Naive thymus-derived CD4-positive, alpha-beta T cell (primary cell): ENCODE results near the gene AOPEP. TPM values are rescaled to one million over a fixed set of nuclear protein-coding genes. Genes with fewer than 3 reads are reported as not detected.
A peak's percentile ranks its signal among the peaks of the same experiment; 100 is the strongest.

Experiments used
- ATAC-seq: fragments of 150-1000 bp; cut with Tn5 transposase; 2 replicates; pipeline ENCODE4 v1.10.0; 2021; ENCODE audit warnings: mild to moderate bottlenecking, moderate library complexity
- CTCF ChIA-PET: fragments of 350-600 bp; sonication (Branson Sonifier 250); formaldehyde crosslinking; loops from one replicate; lab custom pipeline; 2021; ENCODE audit warnings: antibody characterized with exemption; lab: Charles Lee
- POLR2A ChIA-PET: fragments of 350-600 bp; sonication (Branson Sonifier 250); formaldehyde crosslinking; loops from one replicate; lab custom pipeline; 2021; ENCODE audit warnings: antibody characterized with exemption, inconsistent platforms; lab: Charles Lee
- DNase-seq, 9 donors: peaks; one replicate each; pipeline versions ENCODE4 v3.0.0 to v3.0.0-alpha.2; 2020 to 2022; ENCODE audit warnings: mixed read lengths in 1 of 9
- H3K27ac ChIP-seq: one replicate; pipeline ENCODE4 v1.7.0; 2013; ENCODE audit warnings: mild to moderate bottlenecking, low read depth, low read length, moderate library complexity
- H3K27me3 ChIP-seq, 2 donors: one replicate each; pipeline ENCODE4 v1.7.0; 2013; ENCODE audit warnings: low read length in 2 of 2, mild to moderate bottlenecking in 2 of 2, moderate library complexity in 2 of 2; ENCODE audit not compliant: control insufficient read depth in 2 of 2, insufficient read depth in 2 of 2
- H3K36me3 ChIP-seq, 3 experiments: 1 replicate in 2 of 3; 2 replicates in 1 of 3; pipeline ENCODE4 v1.7.0; 2013; ENCODE audit warnings: low read length in 3 of 3, mild to moderate bottlenecking in 3 of 3, moderate library complexity in 1 of 3; ENCODE audit not compliant: insufficient read depth in 3 of 3, control insufficient read depth in 2 of 3
- H3K4me1 ChIP-seq, 2 donors: one replicate each; pipeline ENCODE4 v1.7.0; 2013; ENCODE audit warnings: low read length in 2 of 2, mild to moderate bottlenecking in 2 of 2, moderate library complexity in 1 of 2; ENCODE audit not compliant: control insufficient read depth in 2 of 2, insufficient read depth in 2 of 2
- H3K4me3 ChIP-seq: 2 replicates; pipeline ENCODE4 v1.7.0; 2013; ENCODE audit warnings: mild to moderate bottlenecking, low read length
- H3K9me3 ChIP-seq, 3 experiments: 1 replicate in 2 of 3; 2 replicates in 1 of 3; pipeline ENCODE4 v1.7.0; 2013; ENCODE audit warnings: low read length in 3 of 3; ENCODE audit not compliant: control insufficient read depth in 2 of 3
- H3K27ac Mint-ChIP-seq, 9 donors: one replicate each; pipeline ENCODE4 v1.8.0; 2020 to 2022; ENCODE audit warnings: mixed read lengths in 9 of 9, mild to moderate bottlenecking in 8 of 9, moderate library complexity in 5 of 9, inconsistent platforms in 2 of 9
- H3K27me3 Mint-ChIP-seq, 5 donors: one replicate each; pipeline ENCODE4 v1.8.0; 2021 to 2022; ENCODE audit warnings: mixed read lengths in 5 of 5, mild to moderate bottlenecking in 1 of 5
- H3K36me3 Mint-ChIP-seq, 5 donors: one replicate each; pipeline ENCODE4 v1.8.0; 2020 to 2022; ENCODE audit warnings: mixed read lengths in 5 of 5, mild to moderate bottlenecking in 3 of 5, inconsistent platforms in 1 of 5
- H3K4me1 Mint-ChIP-seq, 7 donors: one replicate each; pipeline ENCODE4 v1.8.0; 2020 to 2022; ENCODE audit warnings: mixed read lengths in 7 of 7, mild to moderate bottlenecking in 3 of 7, inconsistent platforms in 1 of 7
- H3K4me3 Mint-ChIP-seq, 10 donors: one replicate each; pipeline ENCODE4 v1.8.0; 2020 to 2022; ENCODE audit warnings: mild to moderate bottlenecking in 10 of 10, mixed read lengths in 10 of 10, moderate library complexity in 6 of 10, inconsistent platforms in 2 of 10
- H3K9me3 Mint-ChIP-seq, 11 donors: one replicate each; pipeline ENCODE4 v1.8.0; 2020 to 2022; ENCODE audit warnings: mixed read lengths in 11 of 11, mild to moderate bottlenecking in 4 of 11, inconsistent platforms in 1 of 11, moderate library complexity in 1 of 11
- intact Hi-C, 2 donors: fragments of 100-400 bp; cut with micrococcal nuclease; formaldehyde crosslinking; loops; one replicate each; pipeline ENCODE4 v1.15.1; 2023
- polyA plus RNA-seq, 2 donors: library from polyadenylated mRNA; unstranded; fragments of 300-500 nt; fragmentation: Illumina TruSeq; gene quantifications; one replicate each; pipeline ENCODE4 v1.2.3, GENCODE V29; 2021
- total RNA-seq, 6 experiments: library from RNA in 5 of 6; stranded (reverse) in 5 of 6; gene quantifications; 1 replicate in 5 of 6; 2 replicates in 1 of 6; pipeline ENCODE4 v1.2.3 and lab custom pipeline; 2021 to 2026

Gene AOPEP
- total and polyA plus RNA-seq, 7 experiments from 2014 or later = 5.7 to 19.0 (median 13.6) TPM

DNA sequence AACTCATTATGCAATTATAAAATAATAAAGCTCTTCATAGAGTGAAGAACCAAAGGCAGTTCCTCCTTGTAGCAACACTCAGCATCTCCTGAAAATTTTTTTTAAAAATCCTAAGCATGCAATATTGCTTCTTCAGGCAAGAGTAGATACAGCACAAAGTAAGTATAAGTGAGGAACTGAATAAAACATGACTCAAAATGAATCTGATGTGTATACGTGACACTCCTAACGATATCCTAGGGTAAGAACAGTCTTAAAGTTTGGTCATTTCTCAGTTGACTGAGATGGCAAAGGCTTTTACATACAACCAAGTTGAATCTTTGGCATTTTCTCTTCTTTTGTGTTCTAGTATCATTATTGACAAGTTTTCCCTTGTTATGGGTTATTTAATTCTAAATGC, 41.1 kb upstream of the AOPEP start:
- Mint-ChIP-seq H3K27me3 (peaks cover 0 to 26% (median 4%) of the 10 kb centered on the region in 5 donors), H3K36me3 (no peaks in the 10 kb centered on the region), H3K4me1 (no peaks in the 10 kb centered on the region), H3K27ac (no peak overlapping the region), H3K9me3 (no peaks in the 10 kb centered on the region), H3K4me3 (no peak overlapping the region)
- intact Hi-C loops = no loop called here
- Histone ChIP-seq H3K27ac (no peak overlapping the region), H3K36me3 (no peaks in the 10 kb centered on the region), H3K4me3 (no peak overlapping the region), H3K27me3 (no peaks in the 10 kb centered on the region), H3K9me3 (no peaks in the 10 kb centered on the region), H3K4me1 (no peaks in the 10 kb centered on the region)
- ATAC-seq (no peak), DNase-seq (no peak)
- CTCF ChIA-PET = no interaction called here
- POLR2A ChIA-PET = no interaction called here

- Mint-ChIP-seq H3K9me3 (no peaks in the 10 kb centered on the region), H3K36me3 (no peaks in the 10 kb centered on the region), H3K4me1 (no peaks in the 10 kb centered on the region), H3K4me3 (peak overlapping the region in 1 of 10 donors; percentile 45), H3K27me3 (peaks cover 4 to 20% (median 6%) of the 10 kb centered on the region in 5 donors), H3K27ac (no peak overlapping the region)
- Histone ChIP-seq H3K9me3 (no peaks in the 10 kb centered on the region), H3K36me3 (no peaks in the 10 kb centered on the region), H3K4me1 (no peaks in the 10 kb centered on the region), H3K27me3 (no peaks in the 10 kb centered on the region), H3K4me3 (no peak overlapping the region), H3K27ac (no peak overlapping the region)
- CTCF ChIA-PET = interaction anchor here (0.6 kb wide), 1 partner anchor 69 kb away, joined by 6 read pairs; no protein-coding TSS in a partner anchor
- POLR2A ChIA-PET = no interaction called here
- no peak for DNase-seq
- intact Hi-C loops = no loop called here
- ATAC-seq = no peak
Observed at GRCh38 chr9:94687451-94687850, 39.0 kb upstream of the AOPEP start.

- Histone ChIP-seq H3K4me1 (no peaks in the 10 kb centered on the region), H3K27ac (no peak overlapping the region), H3K9me3 (no peaks in the 10 kb centered on the region), H3K27me3 (no peaks in the 10 kb centered on the region), H3K36me3 (no peaks in the 10 kb centered on the region), H3K4me3 (no peak overlapping the region)
- no peak overlapping the region for H3K4me3 Mint-ChIP-seq
- DNase-seq = no peak
- ATAC-seq = no peak
- H3K27ac Mint-ChIP-seq = no peak overlapping the region
- H3K9me3 Mint-ChIP-seq = no peaks in the 10 kb centered on the region
- no peaks in the 10 kb centered on the region for H3K36me3 Mint-ChIP-seq
- no peaks in the 10 kb centered on the region for H3K4me1 Mint-ChIP-seq
- ChIA-PET CTCF (no interaction called here), POLR2A (no interaction called here)
- H3K27me3 Mint-ChIP-seq = peaks cover 4 to 20% (median 9%) of the 10 kb centered on the region in 5 donors
- intact Hi-C loops = no loop called here
Observed at GRCh38 chr9:94690344-94690743, 36.2 kb upstream of the AOPEP start.

DNA sequence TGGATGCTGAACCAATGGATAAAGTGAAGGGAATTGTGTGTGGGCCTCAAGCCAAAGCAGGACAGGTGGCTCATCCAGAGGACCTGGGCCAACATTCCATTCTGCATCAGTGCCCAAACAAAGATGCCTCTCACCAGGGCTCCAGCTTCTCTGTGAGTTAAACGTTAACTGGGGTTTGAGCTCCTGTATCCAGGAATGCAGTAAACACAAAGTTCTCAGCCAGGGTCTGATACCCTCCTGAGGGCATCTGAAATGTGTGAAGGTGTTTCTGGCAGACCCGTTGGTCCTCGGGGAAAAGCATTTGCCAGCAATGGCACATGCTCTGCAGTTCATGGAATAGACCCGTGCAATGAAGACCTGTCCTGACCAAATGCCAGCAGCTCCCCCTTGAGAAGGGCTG, 33.9 kb upstream of the AOPEP start:
- H3K27ac Mint-ChIP-seq = no peak overlapping the region
- no peak overlapping the region for H3K27ac ChIP-seq
- POLR2A ChIA-PET = no interaction called here
- CTCF ChIA-PET = no interaction called here
- DNase-seq = no peak
- H3K4me3 Mint-ChIP-seq = no peak overlapping the region
- H3K9me3 Mint-ChIP-seq = no peaks in the 10 kb centered on the region
- intact Hi-C loops = no loop called here
- H3K4me3 ChIP-seq = no peak overlapping the region
- no peaks in the 10 kb centered on the region for H3K4me1 ChIP-seq
- no peak for ATAC-seq
- no peaks in the 10 kb centered on the region for H3K36me3 ChIP-seq
- no peaks in the 10 kb centered on the region for H3K9me3 ChIP-seq
- H3K36me3 Mint-ChIP-seq = no peaks in the 10 kb centered on the region
- no peaks in the 10 kb centered on the region for H3K4me1 Mint-ChIP-seq
- peaks cover 6 to 19% (median 11%) of the 10 kb centered on the region in 5 donors for H3K27me3 Mint-ChIP-seq
- H3K27me3 ChIP-seq = no peaks in the 10 kb centered on the region

- Histone ChIP-seq H3K27me3 (no peaks in the 10 kb centered on the region), H3K36me3 (no peaks in the 10 kb centered on the region), H3K4me1 (no peaks in the 10 kb centered on the region), H3K4me3 (no peak overlapping the region), H3K27ac (no peak overlapping the region), H3K9me3 (no peaks in the 10 kb centered on the region)
- no peaks in the 10 kb centered on the region for H3K4me1 Mint-ChIP-seq
- H3K4me3 Mint-ChIP-seq = no peak overlapping the region
- H3K27ac Mint-ChIP-seq = no peak overlapping the region
- no peak for DNase-seq
- CTCF ChIA-PET = interaction anchor here (0.8 kb wide), 1 partner anchor 13 kb away, joined by 3 read pairs; no protein-coding TSS in a partner anchor
- ATAC-seq = no peak
- H3K27me3 Mint-ChIP-seq = peaks cover 6 to 19% (median 13%) of the 10 kb centered on the region in 5 donors
- H3K36me3 Mint-ChIP-seq = no peaks in the 10 kb centered on the region
- POLR2A ChIA-PET = no interaction called here
- intact Hi-C loops = no loop called here
- no peaks in the 10 kb centered on the region for H3K9me3 Mint-ChIP-seq
Observed at GRCh38 chr9:94693485-94694204, 32.9 kb upstream of the AOPEP start.

- peaks cover 6 to 25% (median 16%) of the 10 kb centered on the region in 5 donors for H3K27me3 Mint-ChIP-seq
- CTCF ChIA-PET = no interaction called here
- POLR2A ChIA-PET = no interaction called here
- no peak overlapping the region for H3K4me3 ChIP-seq
- no peaks in the 10 kb centered on the region for H3K9me3 ChIP-seq
- no peak for ATAC-seq
- H3K4me1 ChIP-seq = no peaks in the 10 kb centered on the region
- peaks cover 0 to 5% (median 0%) of the 10 kb centered on the region in 5 donors for H3K36me3 Mint-ChIP-seq
- no peak overlapping the region for H3K27ac ChIP-seq
- H3K4me3 Mint-ChIP-seq = no peak overlapping the region
- no peaks in the 10 kb centered on the region for H3K9me3 Mint-ChIP-seq
- intact Hi-C loops = no loop called here
- no peaks in the 10 kb centered on the region for H3K4me1 Mint-ChIP-seq
- no peaks in the 10 kb centered on the region for H3K36me3 ChIP-seq
- DNase-seq = no peak
- H3K27me3 ChIP-seq = no peaks in the 10 kb centered on the region
- H3K27ac Mint-ChIP-seq = no peak overlapping the region
Observed at GRCh38 chr9:94696545-94696944, 30.0 kb upstream of the AOPEP start.
